NCI-H774 (cell line): ENCODE measurements around the gene PDGFD.
A peak's percentile ranks its signal among the peaks of the same experiment; 100 is the strongest.

Experiments
- DNase-seq: peaks from one replicate; lab custom pipeline; 2025; lab: John Stamatoyannopoulos, UW

Gene PDGFD

GRCh38 chr11:104164028-104164520 is at the start of gene PDGFD:
PDGFD (minus strand) TSS chr11:104164147.
- peak; percentile 62 for DNase-seq

DNA sequence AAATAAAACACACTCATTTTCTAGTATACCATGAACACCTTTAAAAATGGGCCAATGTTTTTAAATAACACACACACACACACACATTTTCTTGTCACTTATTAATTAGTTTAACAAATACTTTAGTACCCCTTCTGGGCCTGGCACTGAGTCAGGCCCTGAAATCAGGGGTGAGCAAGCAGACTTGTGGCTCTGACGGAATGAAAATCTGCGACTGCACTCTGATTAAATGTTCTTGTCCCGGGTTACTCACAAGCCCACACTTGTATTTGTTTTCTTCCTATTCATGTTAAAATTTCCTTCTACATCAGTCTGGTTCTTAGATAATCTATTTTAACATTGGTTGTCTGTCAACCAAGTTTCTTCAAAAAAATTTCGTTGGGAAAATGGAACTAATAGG is 43.0 kb upstream of the PDGFD start:
- no peak for DNase-seq

GRCh38 chr11:104205838-104206237 is 41.9 kb upstream of the PDGFD start:
- DNase-seq: no peak

- no peak for DNase-seq
Measured at GRCh38 chr11:104200688-104201087, 36.7 kb upstream of the PDGFD start.

DNA sequence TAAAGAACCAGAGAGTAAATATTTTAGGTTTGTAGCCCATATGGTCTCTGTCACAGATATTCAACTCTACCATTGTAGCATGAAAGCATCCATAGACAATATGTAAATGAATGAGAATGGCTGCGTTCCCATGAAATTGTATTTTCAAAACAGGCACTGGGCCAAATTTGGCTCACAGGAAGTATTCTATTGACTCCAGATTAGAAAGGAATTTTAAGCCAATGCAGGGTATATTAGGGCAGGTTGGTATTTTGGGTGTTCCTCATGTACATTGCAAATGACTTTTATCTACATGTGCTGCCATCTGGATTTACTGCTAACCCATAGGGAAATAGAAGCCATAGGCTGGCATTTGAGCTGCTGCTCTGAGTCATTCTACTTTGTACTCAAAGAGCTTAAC is 35.1 kb upstream of the PDGFD start:
- DNase-seq: no peak

DNA sequence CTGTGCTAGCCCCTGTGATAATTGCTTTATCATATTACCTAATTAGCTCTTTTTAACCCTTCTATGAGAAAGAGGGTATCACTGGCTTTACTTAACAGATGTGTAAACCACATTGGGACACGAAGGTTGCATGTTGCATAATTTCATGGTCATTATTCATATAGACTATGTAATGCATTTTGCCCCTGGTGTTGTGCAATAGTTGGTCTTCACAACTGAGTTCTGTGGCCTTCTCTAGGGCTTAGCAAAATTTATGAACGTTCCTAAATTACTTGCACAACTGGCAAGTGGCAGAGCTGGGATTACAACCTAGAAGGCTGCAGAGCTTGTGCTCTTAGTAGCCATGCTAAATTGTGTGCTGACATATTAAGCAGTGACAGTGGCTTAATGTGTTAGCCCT is 34.6 kb upstream of the PDGFD start:
- no peak for DNase-seq

DNA sequence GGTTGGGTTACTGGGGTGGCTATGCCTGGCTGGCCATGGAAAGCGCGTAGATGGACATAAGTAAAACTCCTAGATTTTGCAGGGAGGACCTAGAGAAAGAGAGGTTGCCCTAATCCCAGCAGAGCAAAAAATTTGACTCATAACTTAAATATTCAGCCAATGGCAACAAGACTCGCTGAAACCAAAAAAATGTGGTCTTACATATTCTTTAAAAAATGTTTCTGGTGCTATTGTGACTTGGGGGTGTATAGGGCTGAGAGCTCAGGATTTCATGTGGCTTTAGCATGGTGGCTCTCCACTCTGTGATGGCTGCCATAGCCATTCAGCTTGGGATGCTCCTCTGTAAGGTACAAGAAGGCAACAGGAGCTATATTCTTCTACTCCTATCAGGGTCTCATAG is 27.2 kb upstream of the PDGFD start:
- DNase-seq: no peak

- DNase-seq: no peak
Measured at GRCh38 chr11:104183593-104183992, 19.6 kb upstream of the PDGFD start.

DNA sequence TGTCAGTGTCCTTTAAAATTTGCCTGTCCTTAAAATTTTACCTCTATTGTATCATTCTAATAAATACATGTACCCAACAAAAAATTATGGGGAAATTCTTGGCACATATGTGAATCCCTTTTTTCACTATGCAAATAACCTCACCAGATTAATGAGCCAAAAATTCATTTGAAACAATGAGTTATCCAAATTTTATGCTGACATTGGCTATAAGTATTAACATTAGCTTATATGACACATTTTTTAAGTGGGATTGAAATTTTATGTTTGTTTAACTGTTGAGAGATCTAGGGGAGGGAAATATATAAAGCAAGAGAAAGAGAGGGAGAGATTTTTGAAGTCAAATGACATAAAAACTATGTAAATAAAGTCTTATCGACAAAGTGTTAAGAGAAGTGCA is 11.8 kb upstream of the PDGFD start:
- no peak for DNase-seq

DNA sequence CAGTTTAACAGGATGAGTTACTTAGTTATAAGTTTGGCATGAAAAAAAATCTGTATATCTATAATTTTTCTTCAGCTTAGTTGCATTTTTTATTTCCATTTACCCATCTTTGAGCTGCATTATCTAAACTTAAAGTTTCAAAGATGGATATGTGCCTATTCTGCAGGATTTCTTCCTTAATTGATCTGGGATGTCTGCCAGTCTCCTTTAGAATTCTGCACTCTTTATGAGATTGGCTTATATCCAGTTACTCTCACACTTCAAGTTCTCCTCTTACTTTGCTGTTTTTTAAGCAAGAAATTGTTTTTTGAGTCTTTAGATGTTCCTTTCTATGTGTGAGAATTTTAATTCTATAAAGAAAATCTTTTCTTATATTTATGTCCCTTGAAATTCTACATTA is 5.1 kb upstream of the PDGFD start:
- DNase-seq: no peak

DNA sequence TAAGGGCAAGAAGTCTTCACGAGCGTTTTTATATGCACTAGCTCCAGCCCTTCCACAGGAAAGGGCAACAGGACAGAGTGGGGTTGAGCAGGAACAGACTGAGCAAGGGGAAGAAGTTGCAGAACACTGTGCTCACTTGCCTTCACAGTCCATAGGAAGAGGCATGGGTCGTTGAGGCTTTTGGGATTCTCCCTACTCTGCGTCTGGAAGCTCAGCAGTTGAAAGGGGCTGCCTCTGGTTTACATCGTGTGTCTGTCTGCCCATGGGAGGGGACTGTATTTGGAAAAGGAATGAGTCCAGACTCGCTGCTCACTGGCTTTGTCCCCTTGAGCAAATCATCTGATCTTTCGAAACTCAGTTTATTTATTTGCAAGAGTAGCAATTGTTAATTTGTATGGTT is 1.1 kb upstream of the PDGFD start:
- DNase-seq: no peak

- DNase-seq: no peak
Measured at GRCh38 chr11:104163100-104164027, 583 bp downstream of the PDGFD start.

GRCh38 chr11:104161751-104162450 is 2.0 kb downstream of the PDGFD start:
- no peak for DNase-seq

DNA sequence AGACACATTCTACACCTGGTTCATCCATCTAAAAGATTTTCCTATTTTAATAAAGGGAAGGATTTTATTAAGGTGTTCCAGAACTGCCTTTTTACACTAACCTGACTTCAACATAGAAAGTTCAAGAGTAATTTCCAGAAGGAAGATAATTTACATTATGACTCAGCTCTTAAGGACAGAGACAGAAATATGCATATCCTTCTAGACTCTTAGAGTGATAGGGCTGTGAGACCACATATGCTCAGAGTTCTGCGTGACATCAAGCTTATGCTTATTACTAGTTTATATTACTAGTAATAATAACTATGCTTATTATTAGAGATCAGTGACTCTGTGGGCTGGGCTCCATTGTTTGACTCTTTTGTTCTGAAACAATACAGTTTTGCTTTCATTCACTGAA is 4.6 kb downstream of the PDGFD start:
- no peak for DNase-seq

DNA sequence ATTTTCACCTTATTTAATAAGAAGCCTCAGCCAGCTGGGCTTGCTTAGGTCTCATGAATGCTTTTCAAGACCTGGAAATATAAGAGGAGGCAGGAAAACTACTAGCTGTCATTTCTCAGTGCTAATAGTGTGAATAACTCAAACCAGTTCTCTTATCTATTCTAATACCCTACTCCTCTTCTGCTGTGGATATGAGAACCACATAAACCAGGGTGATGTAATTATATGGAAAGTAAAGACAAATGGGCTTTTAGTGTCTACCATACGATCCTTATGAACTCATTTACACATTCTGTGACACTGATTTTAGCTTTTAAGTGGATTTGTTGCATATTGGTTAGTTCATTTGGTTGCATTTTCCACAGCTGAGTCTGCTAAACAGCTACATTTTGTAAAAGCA is 8.6 kb downstream of the PDGFD start:
- no peak for DNase-seq

DNA sequence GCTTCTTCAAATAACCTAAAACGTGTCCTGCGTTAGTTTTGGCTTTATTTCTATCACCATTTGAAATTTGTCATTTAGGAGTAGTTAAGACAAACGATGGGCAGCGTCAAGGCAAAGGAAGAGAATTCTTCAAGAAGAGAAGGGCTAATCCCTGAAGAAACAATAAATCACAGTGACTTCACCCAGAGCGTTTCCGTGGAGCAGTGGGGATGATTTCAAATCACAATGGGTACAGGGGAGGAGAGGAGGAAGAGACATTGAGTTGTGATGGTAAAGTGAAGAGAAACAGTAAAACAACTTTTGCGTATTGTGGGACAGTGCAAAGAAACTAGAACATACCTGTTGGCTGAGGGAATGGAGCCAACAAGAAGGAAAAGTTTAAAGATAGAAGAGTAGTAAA is 9.7 kb downstream of the PDGFD start:
- DNase-seq: no peak

DNA sequence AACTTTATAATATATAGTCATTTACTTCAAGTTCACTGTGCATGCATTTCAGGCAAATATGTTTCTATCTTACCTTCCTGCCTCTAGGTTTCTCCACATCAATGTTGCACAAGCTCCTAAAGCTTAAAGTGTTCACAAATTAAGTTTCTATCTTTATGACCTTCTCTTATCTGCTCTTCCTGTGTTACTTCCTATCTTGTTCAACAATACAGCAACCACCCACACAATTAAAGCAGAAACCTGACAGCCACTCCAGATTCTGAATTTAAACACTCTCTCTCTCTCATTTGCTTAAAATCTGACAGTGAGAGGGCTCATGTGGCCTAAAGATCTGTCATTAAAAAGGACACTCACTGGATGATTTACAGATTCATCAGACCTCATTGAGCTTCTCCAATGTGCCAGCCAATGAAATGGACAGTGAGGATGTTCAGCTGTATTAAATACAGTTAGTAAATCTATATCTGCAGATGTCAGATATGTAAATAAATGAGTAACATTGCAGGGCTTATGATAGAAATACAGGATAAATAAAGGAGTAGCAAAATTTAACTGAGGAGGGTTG is 10.9 kb downstream of the PDGFD start:
- DNase-seq: no peak

GRCh38 chr11:104151404-104152204 is 12.3 kb downstream of the PDGFD start:
- DNase-seq: no peak

DNA sequence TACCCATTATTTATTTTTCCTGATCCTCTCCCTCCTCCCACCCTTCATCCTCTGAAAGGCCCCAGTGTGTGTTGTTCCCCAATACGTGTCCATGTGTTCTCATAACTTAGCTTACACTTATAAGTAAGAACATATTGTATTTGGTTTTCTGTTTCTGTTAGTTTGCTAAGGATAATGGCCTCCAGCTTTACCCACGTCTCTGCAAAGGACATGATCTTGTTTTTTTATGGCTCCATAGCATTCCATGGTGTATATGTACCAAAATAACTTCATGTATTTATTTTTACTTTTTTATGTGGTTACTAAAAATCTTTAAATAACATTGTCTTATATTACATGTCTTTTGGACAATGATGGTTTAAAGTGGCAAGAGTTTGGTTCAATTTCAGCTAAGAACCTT is 15.2 kb downstream of the PDGFD start:
- no peak for DNase-seq

- DNase-seq: no peak
Measured at GRCh38 chr11:104148074-104148473, 15.9 kb downstream of the PDGFD start.

DNA sequence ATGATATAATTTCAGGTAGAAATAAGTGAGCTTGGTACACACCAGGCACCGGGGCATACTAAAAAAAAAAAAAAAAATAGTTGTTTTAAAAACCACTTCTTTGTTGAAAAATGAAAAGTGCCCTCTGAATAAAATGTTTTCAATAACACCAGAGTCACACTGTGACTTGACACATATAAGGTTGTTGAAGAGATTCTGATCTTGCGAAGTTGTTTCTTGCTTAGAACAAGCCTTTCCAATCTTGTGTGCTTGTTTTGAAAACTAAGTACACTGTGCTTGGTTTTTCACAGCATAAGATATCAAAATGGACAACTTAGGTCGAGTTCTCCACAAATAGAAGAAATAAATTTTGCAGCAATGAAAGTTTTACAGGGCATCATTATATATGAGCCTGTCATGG is 17.0 kb downstream of the PDGFD start:
- no peak for DNase-seq

GRCh38 chr11:104146421-104146820 is 17.5 kb downstream of the PDGFD start:
- DNase-seq: peak; percentile 21
